GM19099 (cell line): Measurements from ENCODE around the gene CBL.
A peak's percentile ranks its signal among the peaks of the same experiment; 100 is the strongest.

Experiments
- POLR2A ChIP-seq: IDR thresholded peaks from 3 replicates; pipeline ENCODE4 v1.6.1; 2011; ENCODE audit warnings: low read depth; ENCODE audit not compliant: insufficient read length; ENCODE audit errors: extremely low read depth

CBL gene

DNA sequence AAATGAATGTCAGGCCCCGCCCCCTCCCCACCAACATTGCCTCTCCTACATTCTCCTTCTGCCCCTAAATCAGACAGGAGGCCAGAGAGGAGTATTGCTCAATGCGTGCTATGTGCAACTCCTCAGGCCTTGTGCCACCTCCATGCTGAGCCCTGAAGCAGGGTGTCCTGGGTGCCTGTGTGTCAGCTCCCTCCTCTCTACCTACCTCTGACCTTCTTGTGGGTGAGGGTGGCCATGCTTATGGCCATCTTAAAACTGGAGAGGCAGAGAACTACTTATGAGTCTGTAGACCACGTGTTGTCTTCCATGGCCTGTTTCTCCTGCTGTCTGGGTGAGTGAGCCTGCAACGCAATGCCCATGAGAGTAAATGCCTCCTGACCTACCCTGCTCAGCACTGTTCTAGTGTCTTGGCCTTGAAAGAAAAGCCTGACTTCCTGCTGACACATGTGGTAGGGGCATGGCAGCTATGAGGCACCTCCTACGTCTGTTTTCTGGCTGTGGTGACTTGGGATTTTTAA, 100.3 kb downstream of the CBL start:
- TF ChIP-seq POLR2A = no peak

DNA sequence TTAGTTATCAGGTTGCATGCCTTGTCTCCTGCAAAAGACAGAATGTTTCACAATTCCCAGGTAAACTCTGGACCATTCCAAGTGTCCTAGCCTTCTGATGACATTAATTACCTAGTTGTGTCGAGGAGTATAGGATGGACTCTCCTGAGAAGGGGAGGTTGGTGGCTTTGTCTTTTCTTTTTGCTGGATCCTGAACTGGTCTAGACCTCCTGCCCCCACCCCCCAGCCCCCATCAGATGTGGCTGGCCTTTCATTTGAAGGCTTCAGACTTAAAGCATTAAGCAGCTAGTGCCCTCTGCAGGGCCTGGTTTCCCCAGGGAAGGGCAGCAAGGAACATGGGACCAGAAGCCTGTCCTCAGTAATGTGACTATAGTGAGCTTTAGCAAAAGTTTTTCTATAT, 101.1 kb downstream of the CBL start:
- TF ChIP-seq POLR2A = no peak

DNA sequence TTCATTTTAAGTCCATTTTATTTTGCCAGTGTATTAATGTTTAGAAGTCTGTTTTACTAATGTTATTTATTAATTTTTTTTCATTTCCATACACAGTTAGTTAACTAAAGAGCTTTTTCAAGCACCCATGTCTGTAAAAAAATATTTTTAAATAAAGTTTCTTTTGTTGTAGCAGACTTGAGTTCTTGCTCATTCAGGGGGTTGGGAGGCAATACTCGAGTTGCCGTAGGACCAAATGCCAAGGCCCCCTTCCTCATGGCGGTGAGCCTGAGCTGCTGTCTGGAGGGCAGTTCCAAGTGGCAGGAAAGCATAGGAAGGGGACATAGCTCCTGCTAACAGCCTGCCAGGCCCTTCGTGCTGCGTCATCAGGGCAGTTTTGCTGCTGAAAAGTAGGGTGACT, 101.8 kb downstream of the CBL start:
- no peak for TF ChIP-seq POLR2A

DNA sequence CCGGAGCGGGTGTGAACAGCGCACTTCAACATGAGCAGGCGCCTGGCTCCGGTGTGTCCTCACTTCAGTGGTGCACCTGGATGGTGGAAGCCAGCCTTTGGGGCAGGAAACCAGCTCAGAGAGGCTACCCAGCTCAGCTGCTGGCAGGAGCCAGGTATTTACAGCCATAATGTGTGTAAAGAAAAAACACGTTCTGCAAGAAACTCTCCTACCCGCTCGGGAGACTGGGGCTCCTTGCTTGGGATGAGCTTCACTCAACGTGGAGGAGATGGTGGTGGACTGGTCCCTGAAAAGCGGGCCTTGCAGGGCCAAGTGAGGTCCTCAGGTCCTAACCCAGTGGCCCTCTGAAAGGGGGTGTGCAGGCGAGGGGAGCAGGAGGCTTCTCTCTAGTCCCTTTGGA, 103.3 kb downstream of the CBL start:
- TF ChIP-seq POLR2A = no peak

DNA sequence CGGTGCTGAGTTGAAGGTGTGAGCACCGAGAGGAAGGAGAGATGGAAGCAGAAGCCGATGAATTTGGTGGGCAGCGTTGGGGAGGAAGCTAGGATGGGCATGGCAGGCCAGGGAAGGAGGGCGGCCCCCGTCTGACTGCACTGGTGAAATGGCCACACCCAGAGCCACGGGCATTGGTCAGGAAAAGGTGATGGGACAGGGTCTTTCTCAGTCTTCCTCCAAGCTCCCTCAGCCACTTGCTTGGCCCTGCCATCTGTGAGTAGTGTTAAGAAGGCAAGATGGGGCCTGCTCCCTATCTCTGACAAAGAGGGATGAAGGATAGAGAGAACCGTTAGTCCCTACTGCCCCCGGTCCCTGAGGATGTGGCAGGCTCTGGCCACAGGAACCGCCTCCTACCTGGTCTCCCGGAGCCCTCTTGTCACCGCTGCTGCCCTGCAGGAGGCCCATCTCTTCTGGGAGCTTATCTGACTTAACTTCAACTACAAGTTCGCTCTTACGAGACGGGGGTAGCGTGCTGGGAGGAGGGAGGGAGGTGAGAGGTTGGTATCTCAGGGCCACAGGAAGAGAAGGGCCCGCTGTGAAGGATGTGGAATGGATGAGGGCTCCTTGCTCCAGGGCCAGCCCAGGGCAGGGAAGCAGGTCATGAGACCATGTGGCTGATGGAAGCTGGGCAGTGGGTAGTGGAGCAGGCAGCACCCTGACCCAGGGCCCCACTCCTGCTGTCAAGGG, 104.0 kb downstream of the CBL start:
- no peak for TF ChIP-seq POLR2A

DNA sequence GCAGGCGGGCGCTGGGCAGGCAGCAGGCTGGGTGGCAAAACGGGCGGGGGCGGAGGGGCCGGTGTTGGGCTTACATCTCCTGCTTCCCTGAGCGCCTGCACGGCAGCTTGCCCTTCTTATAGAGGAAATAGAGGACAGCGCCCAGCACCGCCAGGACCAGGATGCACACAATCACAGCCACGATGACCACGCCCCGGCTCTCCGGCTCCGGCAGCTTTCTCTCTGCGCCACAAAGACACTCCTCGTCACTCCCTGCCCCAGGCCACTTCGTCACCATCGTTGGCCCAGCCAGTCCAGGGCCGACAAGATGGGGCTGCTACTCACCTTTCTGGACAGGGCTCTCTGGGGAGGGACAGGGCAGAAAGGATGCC, 104.5 kb downstream of the CBL start:
- no peak for TF ChIP-seq POLR2A

DNA sequence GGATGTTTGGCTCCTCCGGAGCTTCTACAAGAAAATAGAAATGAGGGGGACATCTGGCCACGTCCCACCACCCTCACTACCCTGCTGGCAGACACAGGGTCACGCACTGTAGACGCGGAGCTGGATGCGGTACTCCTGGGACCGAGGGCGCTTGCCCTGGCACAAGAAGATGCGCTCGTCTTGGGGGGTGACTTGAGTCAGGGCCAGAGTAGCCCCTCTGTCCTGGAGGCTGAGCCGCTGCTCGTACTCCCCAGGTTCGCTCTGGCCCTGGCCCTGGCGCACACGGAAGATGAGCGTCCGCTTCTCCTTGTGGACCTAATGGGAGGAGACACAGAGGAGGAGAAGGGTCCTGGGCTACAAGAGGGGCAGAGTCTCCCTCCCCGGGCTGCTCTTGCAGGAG, 108.6 kb downstream of the CBL start:
- no peak for TF ChIP-seq POLR2A

DNA sequence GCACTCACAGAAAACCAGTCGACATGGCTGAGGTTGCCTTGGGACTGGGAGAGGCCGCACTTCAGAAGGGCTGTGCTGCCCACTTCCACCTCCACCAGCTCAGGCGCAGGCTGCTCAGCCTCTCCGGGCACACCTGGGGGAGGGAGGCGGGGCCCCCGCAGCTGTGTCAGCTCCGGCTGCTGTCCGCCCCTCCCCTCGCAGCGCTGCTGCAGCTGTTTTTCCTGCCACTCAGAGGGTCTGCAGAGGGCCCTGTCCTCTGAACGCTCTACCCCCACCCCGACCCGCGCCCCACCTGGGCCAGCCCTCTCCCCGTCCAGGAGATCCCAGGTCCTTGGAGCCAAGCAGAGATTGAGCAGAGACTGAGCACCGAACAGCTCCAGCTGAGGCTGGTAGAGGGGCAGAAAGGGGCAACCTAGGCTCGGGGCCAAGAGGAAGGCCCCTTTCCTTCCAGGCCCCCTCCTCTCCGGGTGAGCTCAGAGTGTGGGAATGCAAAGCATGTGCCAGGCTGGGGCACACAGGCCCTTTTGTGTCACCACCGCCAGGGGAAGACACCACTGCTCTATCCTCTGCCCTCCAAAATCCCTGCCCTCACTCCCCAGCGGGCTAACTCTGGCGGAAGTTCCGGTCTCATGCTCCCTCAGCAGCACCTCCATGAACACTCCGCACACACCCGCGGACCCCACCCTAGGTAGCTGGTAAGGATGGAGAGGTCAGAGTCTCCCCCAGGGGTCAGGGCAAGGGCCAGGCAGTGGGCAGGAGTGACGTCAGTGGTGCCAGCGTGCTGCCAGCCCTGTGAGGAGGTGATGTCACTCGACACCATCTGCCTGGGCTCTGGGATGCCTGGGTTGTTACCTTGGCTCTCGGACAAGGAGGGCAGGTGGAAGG, 109.2 kb downstream of the CBL start:
- TF ChIP-seq POLR2A = peak; percentile 17

DNA sequence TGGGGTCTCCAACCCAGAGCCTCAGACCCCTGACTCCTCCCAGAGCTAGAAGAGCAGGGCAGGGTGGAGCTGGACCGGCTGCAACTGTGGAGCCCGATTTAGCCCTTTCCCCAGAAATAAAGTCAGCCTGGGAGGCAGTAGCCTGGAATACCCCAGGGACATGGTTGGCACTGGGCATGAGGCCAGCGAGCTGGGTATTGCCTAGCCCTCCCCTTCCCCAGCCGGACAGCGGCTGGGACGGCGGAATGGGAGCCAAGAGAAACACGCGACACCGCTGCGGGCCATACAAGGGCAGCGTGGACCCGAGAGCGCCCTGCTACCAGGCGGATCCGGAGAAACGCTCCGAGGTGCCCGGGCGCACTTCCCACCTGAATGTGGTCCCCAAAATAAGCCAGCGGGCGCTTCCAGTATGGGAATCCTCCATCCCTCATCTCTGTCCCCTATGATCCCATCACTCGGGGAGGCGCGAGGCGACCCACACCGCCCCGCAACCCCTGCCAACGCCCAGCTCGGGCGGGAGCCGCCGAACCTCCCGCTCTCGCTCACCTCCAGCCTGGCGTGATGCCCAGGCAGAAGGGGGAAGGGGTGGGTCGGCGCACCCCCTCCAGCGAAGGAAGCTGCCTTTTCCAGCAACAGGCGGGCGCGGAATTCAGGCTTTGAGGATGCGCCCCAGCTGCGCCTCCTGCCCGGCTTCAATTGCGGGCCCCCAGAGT, 110.0 kb downstream of the CBL start:
- TF ChIP-seq POLR2A = no peak

DNA sequence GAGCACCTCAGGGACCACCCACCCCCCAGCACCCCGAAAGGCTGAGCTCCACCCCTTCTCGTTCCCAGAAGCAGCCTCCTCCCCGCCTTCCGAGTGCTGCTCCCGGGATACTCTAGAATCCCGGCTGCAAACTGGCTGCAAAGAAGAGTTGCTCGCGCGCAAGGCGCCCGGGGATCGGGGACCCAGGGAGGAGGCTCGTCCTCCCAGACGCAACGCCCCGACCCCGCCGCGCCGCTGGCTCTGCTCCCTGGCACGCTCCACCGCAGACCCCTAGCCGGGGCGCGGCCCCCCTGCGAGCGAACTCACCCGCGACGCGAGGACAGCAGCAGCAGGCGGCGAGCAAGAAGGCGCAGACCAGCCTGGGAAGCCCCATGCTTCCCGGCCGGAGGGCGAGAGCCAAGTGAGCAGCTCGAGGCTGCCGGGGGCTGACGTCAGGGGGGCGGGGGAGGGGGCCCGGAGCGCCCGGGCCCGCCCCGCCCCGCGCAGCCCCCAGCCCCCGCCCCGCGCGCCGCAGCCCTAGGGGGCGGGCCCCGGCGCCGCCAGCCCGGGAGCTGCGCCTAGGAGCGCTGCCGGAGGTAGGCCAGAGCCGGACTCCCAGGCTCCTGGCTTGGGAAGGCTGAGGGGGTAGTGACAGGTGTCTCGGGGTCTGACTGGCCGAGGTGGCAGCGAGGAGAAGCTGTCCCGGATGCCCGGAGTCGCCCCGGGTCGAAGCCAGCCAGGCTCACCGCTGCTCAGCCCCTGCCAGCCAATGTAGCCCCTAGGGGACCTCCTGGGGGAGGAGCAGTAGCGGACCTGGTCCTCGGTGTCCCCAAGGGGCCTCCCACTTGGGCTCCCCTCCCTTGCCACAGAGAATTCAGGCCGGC, 110.8 kb downstream of the CBL start, which contains the start of gene MCAM:
MCAM (minus strand) TSS at position 402 of the 863 bp plus-strand sequence; CDS start at position 373, 29 bp downstream.
- peak; percentile 63 for TF ChIP-seq POLR2A

DNA sequence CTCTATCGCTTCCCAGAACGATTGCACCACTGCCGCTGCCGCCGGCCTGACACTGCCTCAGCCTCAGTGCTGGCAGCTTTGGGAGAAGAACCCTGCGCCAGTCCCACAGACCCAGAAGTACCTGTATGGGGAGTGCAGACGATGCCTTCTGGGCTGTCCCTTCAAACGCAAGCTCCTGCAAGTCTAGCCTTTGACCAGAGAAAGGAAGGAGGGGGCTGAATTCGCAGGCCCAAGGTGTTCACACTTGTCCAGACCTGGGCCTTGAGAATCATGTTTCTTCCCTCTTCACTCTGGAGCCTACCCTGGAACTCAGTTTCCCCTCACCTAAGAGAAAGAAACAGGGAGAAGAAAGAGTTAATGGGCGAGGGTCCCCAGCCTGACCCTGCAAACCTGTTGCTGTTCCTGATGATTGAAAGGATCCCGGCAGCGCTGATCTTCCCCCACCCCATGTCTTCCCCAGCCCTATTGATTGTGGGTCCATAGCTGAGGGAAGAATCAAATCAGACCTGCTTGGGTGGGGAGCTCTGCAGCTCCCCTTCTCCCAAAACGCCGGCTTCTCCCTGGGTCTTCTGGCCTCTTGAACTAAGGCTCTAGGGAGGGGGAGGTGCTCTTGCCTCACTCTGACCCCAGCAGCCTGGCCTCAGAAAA, 111.6 kb downstream of the CBL start:
- no peak for TF ChIP-seq POLR2A

DNA sequence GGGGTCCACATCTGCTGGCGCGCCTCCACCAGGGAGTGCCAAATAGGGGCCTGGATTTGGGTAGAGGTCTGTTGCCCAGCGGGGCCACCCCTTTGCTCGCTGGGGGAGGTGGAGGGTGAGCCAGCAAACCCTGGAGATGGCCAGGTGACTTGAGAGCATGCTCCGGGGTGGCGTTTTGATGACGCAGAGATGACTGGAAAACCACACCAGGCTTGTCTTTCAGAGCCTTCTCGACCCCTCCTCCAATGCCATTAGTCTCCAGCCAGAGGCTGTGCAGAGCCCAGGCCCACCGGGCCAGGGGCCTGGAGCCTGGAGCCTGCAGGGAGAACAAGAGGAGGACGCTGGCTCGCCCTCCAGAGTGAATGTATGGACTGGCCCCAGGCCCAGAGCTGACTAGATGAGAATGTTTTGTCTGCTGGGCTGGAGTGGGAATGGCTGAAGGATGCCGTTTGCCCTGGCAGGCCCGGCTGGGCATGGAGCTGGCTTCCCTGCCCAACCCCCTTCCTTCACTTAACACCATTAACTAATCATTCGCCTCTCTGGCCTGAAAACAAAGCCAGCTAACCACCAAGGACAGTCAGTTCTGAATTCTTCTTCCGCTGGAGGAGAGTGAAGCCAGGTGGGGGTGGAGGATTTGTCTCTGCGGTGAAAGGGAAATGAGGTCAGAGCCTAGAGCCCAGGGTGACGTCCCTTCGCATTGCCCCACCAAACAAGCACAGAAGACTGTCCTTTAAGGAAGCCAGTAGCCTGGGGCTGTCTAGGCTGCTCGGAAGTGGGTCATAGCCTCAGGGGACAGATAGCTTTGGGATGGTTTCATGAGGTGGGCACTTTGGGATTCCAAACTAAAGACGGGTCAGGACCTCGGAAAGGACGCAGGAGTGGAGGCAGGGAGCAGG, 112.3 kb downstream of the CBL start:
- TF ChIP-seq POLR2A = peak; percentile 53
